SK-MEL-5 (cell line): ENCODE results near the gene IRF8. TPM values are rescaled to one million over a fixed set of nuclear protein-coding genes. Genes with fewer than 3 reads are reported as not detected.

ENCODE experiments used
- DNase-seq: peaks from one replicate; pipeline ENCODE4 v3.0.0-alpha.2; 2016; ENCODE audit warnings: low read depth, low spot score
- in situ Hi-C: cut with HindIII; loops from 2 replicates; pipeline ENCODE4 v1.10.0; 2016; ENCODE audit warnings: low sequenced_read_pairs, high pct_unique_total_duplicates, low pct_unique_long_range_greater_than_20kb
- total RNA-seq: library from RNA; depleted of rRNA; stranded (reverse); fragments of >200 nt; shearing (Covaris generic); gene quantifications from 2 replicates; pipeline ENCODE4 v1.2.3, GENCODE V29; 2014

IRF8 gene
- total RNA-seq, 1 experiment from 2014 or later, result 0.21 TPM

GRCh38 chr16:85917959-85918358, 19.0 kb downstream of the IRF8 start:
- no peak for DNase-seq
- in situ Hi-C loops, result no loop called here

DNA sequence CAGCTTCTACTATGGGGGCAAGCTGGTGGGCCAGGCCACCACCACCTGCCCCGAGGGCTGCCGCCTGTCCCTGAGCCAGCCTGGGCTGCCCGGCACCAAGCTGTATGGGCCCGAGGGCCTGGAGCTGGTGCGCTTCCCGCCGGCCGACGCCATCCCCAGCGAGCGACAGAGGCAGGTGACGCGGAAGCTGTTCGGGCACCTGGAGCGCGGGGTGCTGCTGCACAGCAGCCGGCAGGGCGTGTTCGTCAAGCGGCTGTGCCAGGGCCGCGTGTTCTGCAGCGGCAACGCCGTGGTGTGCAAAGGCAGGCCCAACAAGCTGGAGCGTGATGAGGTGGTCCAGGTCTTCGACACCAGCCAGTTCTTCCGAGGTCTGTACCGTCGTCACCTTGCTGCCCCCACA, 19.5 kb downstream of the IRF8 start:
- DNase-seq, result no peak
- in situ Hi-C loops, result no loop called here

DNA sequence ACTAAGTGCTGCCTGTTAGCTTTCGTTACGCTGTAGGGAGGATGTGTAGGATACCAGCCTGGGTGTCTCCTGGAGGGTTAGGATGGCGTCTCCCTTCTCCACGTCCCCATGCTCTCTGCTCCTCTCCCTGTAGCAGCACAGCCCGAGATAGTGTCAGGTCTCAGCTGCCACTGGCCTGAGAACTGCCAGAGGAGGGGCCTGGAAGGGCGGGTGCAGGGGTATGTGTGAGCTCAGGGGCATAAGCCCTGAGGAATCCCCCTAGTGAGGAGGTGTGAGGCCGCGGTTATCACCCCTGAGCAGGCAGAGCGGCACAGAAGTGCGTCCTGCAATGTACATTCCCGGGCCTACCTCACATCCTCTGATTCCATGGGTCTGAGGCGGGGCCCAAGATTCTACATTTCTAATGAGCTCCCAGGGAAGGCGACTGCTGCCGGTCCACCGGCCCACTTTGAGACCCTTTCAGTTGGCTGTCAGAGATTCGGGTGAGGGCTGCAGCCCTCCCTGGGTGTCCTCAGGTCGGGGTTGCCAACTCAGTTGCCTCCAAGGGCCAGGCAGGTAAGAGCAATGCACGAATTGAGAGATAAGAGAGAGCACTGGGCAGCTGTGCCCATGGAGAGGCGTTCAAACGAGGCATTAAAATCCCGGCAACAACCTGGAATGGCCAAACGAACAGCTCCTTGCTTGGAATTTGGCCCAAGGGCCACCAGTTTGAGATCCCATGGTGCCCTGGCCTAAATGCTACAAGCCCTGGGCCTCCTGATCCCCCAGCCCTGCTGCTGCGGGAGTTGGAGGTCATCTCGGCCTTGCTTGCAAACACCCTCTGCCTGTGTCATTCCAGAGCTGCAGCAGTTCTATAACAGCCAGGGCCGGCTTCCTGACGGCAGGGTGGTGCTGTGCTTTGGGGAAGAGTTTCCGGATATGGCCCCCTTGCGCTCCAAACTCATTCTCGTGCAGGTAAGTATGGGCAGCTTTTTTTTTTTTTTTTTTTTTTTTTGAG, 20.6 kb downstream of the IRF8 start:
- in situ Hi-C loops, result no loop called here
- no peak for DNase-seq

- in situ Hi-C loops, result no loop called here
- no peak for DNase-seq
These were observed 22.1 kb downstream of the IRF8 start for GRCh38 chr16:85921026-85921425.

- no peak for DNase-seq
- in situ Hi-C loops, result no loop called here
These were observed 24.4 kb downstream of the IRF8 start for GRCh38 chr16:85923153-85924021.

DNA sequence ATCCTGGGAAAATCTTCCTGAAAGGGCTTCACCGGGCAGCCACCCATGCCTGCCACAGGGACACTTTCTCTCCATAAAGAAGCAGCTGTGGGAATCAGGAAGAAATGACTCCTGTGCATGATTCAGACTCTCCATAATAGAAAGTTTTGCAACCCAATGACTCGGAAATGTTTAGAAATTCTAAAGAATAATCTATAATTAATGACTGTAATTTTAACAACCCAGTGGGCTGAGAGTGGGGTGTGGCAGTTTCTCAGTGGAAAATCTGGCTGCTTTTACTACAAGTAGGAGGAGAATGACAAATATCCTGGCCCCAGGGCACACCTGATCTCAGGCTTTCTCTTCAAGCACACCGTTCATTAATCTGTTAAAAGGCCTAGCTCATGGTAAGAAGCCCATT, 25.7 kb downstream of the IRF8 start:
- in situ Hi-C loops, result no loop called here
- DNase-seq, result no peak

GRCh38 chr16:85926370-85926769, 27.4 kb downstream of the IRF8 start:
- no peak for DNase-seq
- in situ Hi-C loops, result no loop called here

DNA sequence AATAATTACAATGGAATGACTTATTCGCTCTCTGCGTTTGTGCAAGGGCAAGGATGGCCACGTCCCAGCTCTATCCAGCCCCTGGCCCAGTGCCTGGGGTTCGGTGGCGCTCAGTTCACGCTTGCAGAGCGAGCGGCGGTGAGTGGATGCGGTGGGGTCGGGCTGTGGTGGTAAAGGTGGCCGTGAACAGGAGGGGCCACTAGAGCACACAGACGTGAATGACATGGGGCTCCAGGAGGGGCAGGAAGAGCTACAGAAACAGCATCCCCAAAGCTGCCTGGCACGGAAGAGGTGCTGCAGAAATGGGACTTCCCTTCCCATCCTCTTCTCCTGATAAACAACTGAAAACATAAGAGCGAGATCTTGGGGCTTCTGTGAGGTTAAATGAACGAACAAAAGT, 28.4 kb downstream of the IRF8 start:
- in situ Hi-C loops, result no loop called here
- DNase-seq, result no peak

DNA sequence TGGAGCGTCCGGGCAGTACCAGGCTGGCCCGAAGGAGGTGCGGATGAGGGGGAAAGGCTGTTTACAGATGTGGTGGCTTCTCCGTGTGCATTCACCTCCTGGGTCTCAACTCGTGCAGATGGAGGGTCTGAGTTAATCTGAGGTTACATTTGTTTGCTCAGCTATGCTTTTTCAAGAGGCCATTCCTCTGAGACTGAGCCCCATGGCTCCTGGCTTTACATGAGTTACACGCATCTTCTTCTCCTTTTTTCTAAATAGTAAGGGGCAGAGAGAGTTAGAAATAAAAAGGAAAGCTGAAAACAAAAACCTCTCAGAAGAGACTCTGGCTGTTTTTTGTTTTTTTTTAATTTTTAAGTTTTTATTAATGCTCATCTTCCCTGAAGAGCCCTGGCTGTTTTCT, 29.0 kb downstream of the IRF8 start:
- in situ Hi-C loops, result no loop called here

GRCh38 chr16:85928401-85928820, 29.4 kb downstream of the IRF8 start:
- in situ Hi-C loops, result no loop called here
- no peak for DNase-seq

More for the DNA sequence above, 29.0 kb downstream of the IRF8 start:
- DNase-seq, result no peak

DNA sequence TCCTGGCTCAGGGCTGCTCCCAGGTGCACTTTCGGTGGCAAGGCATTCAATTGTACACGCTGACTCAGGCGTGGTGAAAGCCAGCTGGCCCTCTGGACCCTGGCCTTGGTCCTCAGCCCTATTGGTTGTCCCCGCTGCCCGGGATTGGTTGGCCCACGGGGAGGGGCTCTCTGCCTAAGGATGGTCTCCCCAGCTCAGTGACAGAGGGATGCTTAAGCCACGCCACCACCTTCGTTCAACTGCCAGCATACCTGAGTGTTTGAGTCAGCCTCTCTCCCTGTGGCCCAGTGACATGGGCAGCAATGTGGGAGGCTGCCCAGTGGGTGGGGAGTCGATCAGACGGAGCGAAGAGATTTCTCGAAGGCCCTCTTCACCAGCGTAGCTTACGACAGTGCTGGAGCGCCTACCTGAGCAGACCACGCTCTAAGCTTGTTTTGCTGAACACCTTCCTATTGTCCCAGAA, 30.3 kb downstream of the IRF8 start:
- in situ Hi-C loops, result no loop called here

DNA sequence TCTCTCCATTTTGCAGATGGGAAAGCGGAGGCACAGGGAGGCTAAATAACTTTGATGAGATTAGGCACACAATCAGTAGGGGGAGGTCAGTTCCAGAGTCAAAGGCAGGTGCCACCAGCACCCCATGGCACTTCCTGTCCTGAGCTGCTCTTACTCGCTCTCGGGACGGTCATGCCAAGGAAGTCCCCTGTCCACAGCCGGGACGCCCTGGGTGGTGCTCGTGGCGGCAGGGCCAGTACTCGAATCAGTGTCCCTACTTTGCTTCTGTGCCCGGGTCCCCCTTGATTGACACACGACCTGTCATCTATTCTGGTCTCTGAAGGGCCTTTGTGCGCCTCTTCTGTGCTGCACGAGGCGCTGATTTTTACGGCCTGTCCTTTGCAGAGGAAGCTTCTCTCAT, 31.3 kb downstream of the IRF8 start:
- DNase-seq, result no peak
- in situ Hi-C loops, result no loop called here

More for the DNA sequence above, 30.3 kb downstream of the IRF8 start:
- no peak for DNase-seq

GRCh38 chr16:85931596-85932402, 32.8 kb downstream of the IRF8 start:
- no peak for DNase-seq
- in situ Hi-C loops, result no loop called here

GRCh38 chr16:85934210-85934609, 35.2 kb downstream of the IRF8 start:
- in situ Hi-C loops, result no loop called here
- no peak for DNase-seq

DNA sequence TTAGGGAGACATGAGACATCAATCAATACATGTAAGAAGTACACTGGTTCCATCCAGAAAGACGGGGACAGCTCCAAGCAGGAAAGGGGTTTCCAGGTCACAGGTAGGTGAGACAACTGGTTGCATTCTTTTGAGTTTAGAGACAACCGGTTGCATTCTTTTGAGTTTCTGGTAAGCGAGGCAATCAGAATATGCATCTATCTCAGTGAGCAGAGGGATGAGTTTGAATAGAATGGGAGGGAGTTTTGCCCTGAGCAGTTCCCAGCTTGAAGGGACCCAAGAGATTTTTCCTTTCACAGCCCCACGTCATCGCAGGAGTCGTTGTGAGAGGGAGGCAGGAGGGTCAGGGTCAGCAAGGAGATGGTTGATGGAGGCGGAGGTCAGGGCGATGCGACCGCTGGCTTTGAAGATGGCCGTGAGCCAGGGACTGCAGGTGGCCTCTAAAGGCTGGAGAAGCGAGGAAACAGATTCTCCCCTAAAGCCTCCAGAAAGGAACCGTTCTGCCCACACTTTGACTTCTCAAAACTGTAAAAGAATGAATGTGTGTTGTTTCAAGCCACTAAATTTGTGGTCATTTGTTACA, 36.5 kb downstream of the IRF8 start:
- DNase-seq, result no peak
- in situ Hi-C loops, result no loop called here

DNA sequence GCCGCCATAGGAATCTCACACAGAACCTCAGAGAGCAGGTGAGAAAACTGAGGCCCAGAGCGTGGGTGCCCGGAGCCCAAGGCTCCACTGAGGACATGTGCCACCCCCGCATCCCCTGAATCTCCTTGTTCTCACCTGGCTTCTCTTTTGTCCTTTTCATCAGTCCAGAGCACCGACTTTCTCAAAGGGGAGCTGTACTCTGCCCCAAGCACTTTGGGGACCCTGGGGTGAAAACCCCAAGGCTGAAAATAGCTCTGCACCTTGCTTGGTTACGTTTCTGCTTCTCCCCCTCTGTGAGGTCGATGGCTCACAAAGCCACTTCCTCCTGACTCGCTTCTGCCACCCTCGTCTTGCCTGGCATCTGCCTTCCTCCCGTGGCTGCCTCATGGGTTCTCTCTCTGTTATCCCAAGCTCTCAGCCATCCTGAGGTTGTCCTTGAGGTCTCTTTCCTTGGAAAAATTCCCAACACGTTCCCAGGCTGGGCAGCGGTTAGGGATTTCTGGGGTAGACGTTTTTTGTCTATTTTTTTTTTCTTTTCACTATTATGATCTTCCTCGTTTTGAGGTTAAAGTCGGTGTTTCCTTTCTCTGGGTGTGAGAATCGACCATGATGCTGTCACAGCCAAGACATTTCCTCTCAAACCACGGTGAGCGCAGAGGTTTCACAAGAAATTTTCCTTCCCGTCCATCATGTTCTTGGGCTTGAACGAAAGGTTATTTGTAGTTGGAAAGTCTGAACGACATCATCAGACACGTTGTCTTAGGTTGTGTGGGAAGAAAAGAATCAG, 37.2 kb downstream of the IRF8 start:
- in situ Hi-C loops, result no loop called here
- DNase-seq, result no peak

- in situ Hi-C loops, result no loop called here
- DNase-seq, result no peak
These were observed 37.9 kb downstream of the IRF8 start for GRCh38 chr16:85936816-85937215.
